Endodermal cell (in vitro differentiated cells): ENCODE data around the gene ASB1. TPM values are rescaled to one million over a fixed set of nuclear protein-coding genes. Genes with fewer than 3 reads are reported as not detected.

Experiments
- DNase-seq: peaks from one replicate; pipeline ENCODE4 v3.0.0-alpha.2; 2017
- H3K27ac ChIP-seq: 2 replicates; pipeline ENCODE4 v1.5.1; 2013; ENCODE audit warnings: mild to moderate bottlenecking, low read depth, low read length, moderate library complexity
- H3K27me3 ChIP-seq: 2 replicates; pipeline ENCODE4 v1.6.1; 2013; ENCODE audit warnings: mild to moderate bottlenecking, low read length, moderate library complexity; ENCODE audit not compliant: insufficient read depth, control insufficient read depth, poor library complexity, severe bottlenecking
- H3K36me3 ChIP-seq: 2 replicates; pipeline ENCODE4 v1.7.0; 2013; ENCODE audit warnings: mild to moderate bottlenecking, low read length, moderate library complexity; ENCODE audit not compliant: control insufficient read depth, insufficient read depth
- H3K4me1 ChIP-seq: one replicate; pipeline ENCODE4 v1.7.0; 2013; ENCODE audit warnings: low read length; ENCODE audit not compliant: control insufficient read depth, insufficient read depth
- H3K4me3 ChIP-seq: 2 replicates; pipeline ENCODE4 v1.5.1; 2013; ENCODE audit warnings: mild to moderate bottlenecking, low read length, moderate library complexity
- H3K9ac ChIP-seq: 2 replicates; pipeline ENCODE4 v1.6.1; 2013; ENCODE audit warnings: mild to moderate bottlenecking, low read length, moderate library complexity; ENCODE audit not compliant: poor library complexity, severe bottlenecking; ENCODE audit errors: extremely low read depth
- H3K9me3 ChIP-seq: 2 replicates; pipeline ENCODE4 v1.6.1; 2013; ENCODE audit warnings: mild to moderate bottlenecking, low read length, moderate library complexity; ENCODE audit not compliant: control insufficient read depth
- H3K27ac Mint-ChIP-seq: 2 replicates; pipeline ENCODE4 v1.8.0; 2020; ENCODE audit warnings: mixed read lengths
- H3K27me3 Mint-ChIP-seq: 2 replicates; pipeline ENCODE4 v1.8.0; 2021; ENCODE audit warnings: mild to moderate bottlenecking, mixed read lengths; ENCODE audit not compliant: insufficient read depth
- H3K36me3 Mint-ChIP-seq: 2 replicates; pipeline ENCODE4 v1.8.0; 2020; ENCODE audit warnings: low read depth, mixed read lengths
- H3K4me1 Mint-ChIP-seq: 2 replicates; pipeline ENCODE4 v1.8.0; 2020; ENCODE audit warnings: mixed read lengths
- H3K4me3 Mint-ChIP-seq: 2 replicates; pipeline ENCODE4 v1.8.0; 2020; ENCODE audit warnings: mild to moderate bottlenecking, moderate library complexity, mixed read lengths
- H3K9me3 Mint-ChIP-seq: 2 replicates; pipeline ENCODE4 v1.8.0; 2020; ENCODE audit warnings: mild to moderate bottlenecking, mixed read lengths
- WGBS, 2 experiments: methylation state at CpG; one replicate each; pipeline versions ENCODE4 v1.1.5 to v1.1.7; 2013; ENCODE audit warnings: missing lambda C conversion rate in 2 of 2, mixed read lengths in 1 of 2; ENCODE audit not compliant: insufficient coverage in 1 of 2, insufficient read length in 1 of 2; 5-methylcytosine and 5-hydroxymethylcytosine counted together
- total RNA-seq, 2 donors: library from RNA; stranded (reverse); fragmentation: NEBNext Ultra II Directional in 1 of 2; extraction: Animal tissue kit (Norgen Biotek cat#: 25700) in 1 of 2; gene quantifications; 2 replicates in 1 of 2; 3 replicates in 1 of 2; pipeline ENCODE4 v1.2.1, GENCODE V29; 2021
- TF ChIP-seq, protein P1 (sequence below): fragments of 200-600 bp; sonication (generic); conservative IDR thresholded peaks from 2 replicates; pipeline ENCODE4 v1.5.0; 2021; ENCODE audit warnings: antibody characterized with exemption, mild to moderate bottlenecking

ASB1 gene
- total RNA-seq, 2 donors from 2014 or later = 39.0 to 39.6 TPM

DNA sequence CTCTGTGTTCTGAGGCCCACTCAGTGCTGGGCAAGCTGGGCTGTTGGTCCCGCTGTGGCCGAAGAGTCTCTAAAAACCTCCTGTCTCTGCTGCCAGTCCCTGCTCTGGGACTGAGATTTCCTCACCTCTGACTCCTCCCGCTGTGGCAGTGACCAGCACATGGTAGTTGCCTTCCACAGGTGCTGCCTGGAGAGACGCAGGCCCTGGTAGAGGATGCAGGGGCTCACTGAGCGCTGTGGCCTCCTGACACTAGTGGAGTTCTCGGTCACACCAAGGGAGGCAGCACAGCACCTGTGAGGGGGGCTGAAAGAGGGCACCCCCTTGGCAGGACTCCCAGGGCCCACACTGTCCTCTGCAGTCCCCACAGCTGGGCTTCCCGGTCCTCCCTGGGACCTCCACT, 3.8 kb upstream of the ASB1 start:
- Histone ChIP-seq H3K4me3 (no peak overlapping the region), H3K9me3 (no peaks in the 10 kb centered on the region), H3K9ac (no peak overlapping the region), H3K4me1 (no peaks in the 10 kb centered on the region), H3K27me3 (no peaks in the 10 kb centered on the region), H3K27ac (no peak overlapping the region), H3K36me3 (no peaks in the 10 kb centered on the region)
- Mint-ChIP-seq H3K9me3 (no peaks in the 10 kb centered on the region), H3K27me3 (no peaks in the 10 kb centered on the region), H3K36me3 (peaks cover under 1% of the 10 kb centered on the region), H3K4me3 (no peak overlapping the region), H3K27ac (no peak overlapping the region), H3K4me1 (peaks cover 23% of the 10 kb centered on the region)
- TF ChIP-seq, protein P1, sequence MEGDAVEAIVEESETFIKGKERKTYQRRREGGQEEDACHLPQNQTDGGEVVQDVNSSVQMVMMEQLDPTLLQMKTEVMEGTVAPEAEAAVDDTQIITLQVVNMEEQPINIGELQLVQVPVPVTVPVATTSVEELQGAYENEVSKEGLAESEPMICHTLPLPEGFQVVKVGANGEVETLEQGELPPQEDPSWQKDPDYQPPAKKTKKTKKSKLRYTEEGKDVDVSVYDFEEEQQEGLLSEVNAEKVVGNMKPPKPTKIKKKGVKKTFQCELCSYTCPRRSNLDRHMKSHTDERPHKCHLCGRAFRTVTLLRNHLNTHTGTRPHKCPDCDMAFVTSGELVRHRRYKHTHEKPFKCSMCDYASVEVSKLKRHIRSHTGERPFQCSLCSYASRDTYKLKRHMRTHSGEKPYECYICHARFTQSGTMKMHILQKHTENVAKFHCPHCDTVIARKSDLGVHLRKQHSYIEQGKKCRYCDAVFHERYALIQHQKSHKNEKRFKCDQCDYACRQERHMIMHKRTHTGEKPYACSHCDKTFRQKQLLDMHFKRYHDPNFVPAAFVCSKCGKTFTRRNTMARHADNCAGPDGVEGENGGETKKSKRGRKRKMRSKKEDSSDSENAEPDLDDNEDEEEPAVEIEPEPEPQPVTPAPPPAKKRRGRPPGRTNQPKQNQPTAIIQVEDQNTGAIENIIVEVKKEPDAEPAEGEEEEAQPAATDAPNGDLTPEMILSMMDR = no peak
- WGBS, 2 experiments = 92 to 98% methylated on average over 4 to 7 of the region's 7 CpGs
- no peak for DNase-seq

DNA sequence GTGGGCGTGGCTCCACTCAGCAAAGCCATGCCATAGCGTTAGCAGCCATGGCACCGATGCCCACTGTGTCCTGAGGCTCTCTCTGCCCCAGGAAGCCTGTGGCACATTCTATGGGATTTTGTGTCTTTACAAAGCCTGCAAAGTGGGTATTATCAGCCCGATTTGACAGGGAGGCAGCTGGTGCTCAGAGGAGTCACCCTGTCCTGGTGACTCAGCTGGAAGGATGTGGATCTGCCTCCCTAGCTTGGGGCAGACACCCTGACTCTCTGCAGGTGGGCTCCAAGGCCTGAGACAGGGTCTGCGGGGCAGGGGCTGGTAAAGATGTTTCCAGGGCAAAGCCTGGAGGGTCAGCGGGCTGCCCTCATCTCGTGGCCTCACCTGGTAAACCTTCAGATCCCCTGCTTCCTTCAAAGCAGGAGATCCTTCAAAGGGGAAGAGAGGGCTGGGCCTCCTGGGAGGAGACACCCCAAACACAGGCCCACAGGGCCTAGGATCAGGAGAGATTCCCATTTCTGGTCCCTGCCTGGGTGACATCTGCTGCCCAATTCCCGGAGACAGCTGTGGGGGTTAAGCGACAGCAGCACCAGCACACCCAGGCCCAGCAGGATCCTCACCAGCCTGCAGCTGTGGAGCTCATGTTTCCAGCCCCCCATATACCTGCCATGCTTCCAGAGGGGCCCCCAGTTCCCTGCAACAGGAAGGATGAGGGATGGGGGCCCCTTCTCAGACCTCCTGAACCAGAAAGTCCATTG, 3.0 kb upstream of the ASB1 start:
- H3K4me1 Mint-ChIP-seq = peaks cover 24% of the 10 kb centered on the region
- H3K9ac ChIP-seq = no peak overlapping the region

DNA sequence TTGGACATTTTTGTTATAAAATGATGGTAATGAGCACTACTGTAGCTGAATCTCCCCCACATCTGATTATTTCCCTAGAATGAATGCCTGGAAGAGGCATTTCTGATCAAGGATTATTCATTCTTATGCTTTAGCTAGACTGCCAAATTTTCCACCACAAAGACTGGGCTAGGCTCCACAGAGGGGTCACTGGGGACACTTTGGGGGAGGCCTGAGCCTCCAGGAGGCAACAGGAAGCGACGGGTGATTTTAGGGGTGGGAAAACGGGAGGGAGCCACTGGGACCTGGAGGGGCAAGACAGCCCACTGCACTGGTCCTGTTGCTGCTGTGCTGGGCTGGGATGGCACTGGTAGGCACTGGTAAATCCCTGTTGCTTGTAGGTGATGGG, 2.4 kb upstream of the ASB1 start:
- 87 to 100% methylated on average over 3 of the region's 3 CpGs for WGBS, 2 experiments
- H3K4me1 Mint-ChIP-seq = peaks cover 24% of the 10 kb centered on the region

More for the DNA sequence above, 3.0 kb upstream of the ASB1 start:
- no peaks in the 10 kb centered on the region for H3K27me3 Mint-ChIP-seq
- H3K9me3 Mint-ChIP-seq = no peaks in the 10 kb centered on the region
- Histone ChIP-seq H3K4me1 (no peaks in the 10 kb centered on the region), H3K27ac (no peak overlapping the region), H3K27me3 (no peaks in the 10 kb centered on the region), H3K9me3 (no peaks in the 10 kb centered on the region), H3K36me3 (no peaks in the 10 kb centered on the region), H3K4me3 (no peak overlapping the region)
- TF ChIP-seq, protein P1 = no peak
- no peak for DNase-seq
- 88 to 92% methylated on average over 5 to 9 of the region's 9 CpGs for WGBS, 2 experiments
- peaks cover 5% of the 10 kb centered on the region for H3K36me3 Mint-ChIP-seq
- H3K27ac Mint-ChIP-seq = no peak overlapping the region
- H3K4me3 Mint-ChIP-seq = no peak overlapping the region

More for the DNA sequence above, 2.4 kb upstream of the ASB1 start:
- Mint-ChIP-seq H3K9me3 (no peaks in the 10 kb centered on the region), H3K4me3 (no peak overlapping the region), H3K27ac (no peak overlapping the region), H3K27me3 (no peaks in the 10 kb centered on the region), H3K36me3 (peaks cover 8% of the 10 kb centered on the region)
- H3K27ac ChIP-seq = no peak overlapping the region
- peaks cover 4% of the 10 kb centered on the region for H3K36me3 ChIP-seq
- TF ChIP-seq, protein P1 = no peak
- no peaks in the 10 kb centered on the region for H3K27me3 ChIP-seq
- H3K4me3 ChIP-seq = no peak overlapping the region
- no peak overlapping the region for H3K9ac ChIP-seq
- no peaks in the 10 kb centered on the region for H3K4me1 ChIP-seq
- H3K9me3 ChIP-seq = no peaks in the 10 kb centered on the region
- DNase-seq = no peak
